ENCODE measurements around the gene PCDHGA1.

GRCh38 chr5:141434006-141434405, 103.7 kb downstream of the PCDHGA1 start:
- no peak for TF ChIP-seq CTCF (IDR thresholded peaks at IDR 0.05)
- TF ChIP-seq EZH2 (IDR thresholded peaks at IDR 0.05; ENCODE audit: borderline replicate concordance, insufficient read depth, low read depth, low read length, poor library complexity, severe bottlenecking) = no peak
